Measurements from ENCODE around the gene SPRR2D. TPM values are rescaled to one million over a fixed set of nuclear protein-coding genes. Genes with fewer than 3 reads are reported as not detected.
A peak's percentile ranks its signal among the peaks of the same experiment; 100 is the strongest.

SPRR2D gene
- polyA plus RNA-seq, 6 donors from 2014 or later, result not detected

- H3K4me1 Mint-ChIP-seq, result no peaks in the 10 kb centered on the region
These were observed 42.4 kb downstream of the SPRR2D start for GRCh38 chr1:152998476-152998875.

DNA sequence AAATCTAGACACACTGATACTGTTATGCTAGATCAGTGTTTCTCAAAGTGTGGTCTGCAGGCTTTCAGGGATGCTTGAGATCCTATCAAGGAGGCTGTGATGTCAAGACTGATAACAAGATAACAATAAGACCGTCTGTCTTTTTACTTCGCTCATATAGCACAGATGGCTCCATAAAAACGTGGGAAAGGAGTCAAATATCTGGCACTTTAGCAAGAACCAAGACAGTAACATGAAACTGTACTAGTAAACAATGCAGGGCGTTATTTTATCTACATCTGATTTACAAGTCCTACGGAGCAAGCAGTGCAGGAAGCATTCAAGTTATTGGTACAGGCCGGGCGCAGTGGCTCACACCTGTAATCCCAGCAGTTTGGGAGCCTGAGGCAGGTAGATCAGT lies 43.0 kb downstream of the SPRR2D start:
- no peaks in the 10 kb centered on the region for H3K36me3 Mint-ChIP-seq
- peaks cover 24 to 46% (median 39%) of the 10 kb centered on the region in 3 donors for H3K27me3 Mint-ChIP-seq

More at GRCh38 chr1:152998476-152998875, 42.4 kb downstream of the SPRR2D start:
- Mint-ChIP-seq H3K27me3 (peaks cover 23 to 43% (median 39%) of the 10 kb centered on the region in 3 donors), H3K36me3 (no peaks in the 10 kb centered on the region), H3K4me3 (no peak overlapping the region), H3K27ac (peak overlapping the region in 1 of 6 donors; percentile 24), H3K9me3 (peaks cover 0 to 15% (median 8%) of the 10 kb centered on the region in 7 donors)
- ATAC-seq (ENCODE audit: low read depth in 2 of 2), result no peak
- no peak for DNase-seq

GRCh38 chr1:152996633-152997400 lies 44.1 kb downstream of the SPRR2D start:
- ATAC-seq (ENCODE audit: low read depth in 2 of 2), result no peak
- no peak overlapping the region for H3K4me3 Mint-ChIP-seq
- no peak for DNase-seq
- H3K27ac Mint-ChIP-seq, result peak overlapping the region in 1 of 6 donors; percentile 40
- H3K4me1 Mint-ChIP-seq, result no peaks in the 10 kb centered on the region
- no peaks in the 10 kb centered on the region for H3K36me3 Mint-ChIP-seq
- H3K9me3 Mint-ChIP-seq, result peaks cover 0 to 15% (median 8%) of the 10 kb centered on the region in 7 donors
- peaks cover 25 to 43% (median 32%) of the 10 kb centered on the region in 3 donors for H3K27me3 Mint-ChIP-seq

More for the DNA sequence above, 43.0 kb downstream of the SPRR2D start:
- Mint-ChIP-seq H3K4me3 (no peak overlapping the region), H3K27ac (no peak overlapping the region), H3K9me3 (peaks cover 0 to 15% (median 8%) of the 10 kb centered on the region in 7 donors), H3K4me1 (no peaks in the 10 kb centered on the region)
- ATAC-seq (ENCODE audit: low read depth in 2 of 2) (no peak), DNase-seq (no peak)

- Mint-ChIP-seq H3K4me3 (no peak overlapping the region), H3K9me3 (peaks cover 0 to 15% (median 8%) of the 10 kb centered on the region in 7 donors), H3K4me1 (no peaks in the 10 kb centered on the region), H3K36me3 (no peaks in the 10 kb centered on the region), H3K27ac (no peak overlapping the region), H3K27me3 (peaks cover 21 to 49% (median 32%) of the 10 kb centered on the region in 3 donors)
- DNase-seq (no peak), ATAC-seq (ENCODE audit: low read depth in 2 of 2) (no peak)
These were observed 45.1 kb downstream of the SPRR2D start for GRCh38 chr1:152995842-152996241.

- ATAC-seq (ENCODE audit: low read depth in 2 of 2) (no peak), DNase-seq (no peak)
- H3K27ac Mint-ChIP-seq, result no peak overlapping the region
- H3K36me3 Mint-ChIP-seq, result no peaks in the 10 kb centered on the region
- H3K4me3 Mint-ChIP-seq, result no peak overlapping the region
- peaks cover 0 to 15% (median 8%) of the 10 kb centered on the region in 7 donors for H3K9me3 Mint-ChIP-seq
- H3K27me3 Mint-ChIP-seq, result peaks cover 5 to 43% (median 23%) of the 10 kb centered on the region in 3 donors
- H3K4me1 Mint-ChIP-seq, result no peaks in the 10 kb centered on the region
These were observed 47.7 kb downstream of the SPRR2D start for GRCh38 chr1:152993186-152993585.

Other genes starting within 250 kb of the SPRR2D start
- not detected for gene LCE1D, start 244.4 kb downstream of the SPRR2D start, polyA plus RNA-seq (ENCODE audit: low read depth in 6 of 6)
- gene LCE1C, start 234.5 kb downstream of the SPRR2D start, polyA plus RNA-seq (ENCODE audit: low read depth in 6 of 6), result not detected
- not detected for gene LCE1B, start 229.1 kb downstream of the SPRR2D start, polyA plus RNA-seq (ENCODE audit: low read depth in 6 of 6)
- gene LCE1A, start 213.6 kb downstream of the SPRR2D start, polyA plus RNA-seq (ENCODE audit: low read depth in 6 of 6), result not detected
- not detected for gene LCE6A, start 198.3 kb downstream of the SPRR2D start, polyA plus RNA-seq (ENCODE audit: low read depth in 6 of 6)
- gene LCE7A, start 181.1 kb downstream of the SPRR2D start, polyA plus RNA-seq (ENCODE audit: low read depth in 6 of 6), result not detected
- gene SMCP, start 162.8 kb downstream of the SPRR2D start, polyA plus RNA-seq (ENCODE audit: low read depth in 6 of 6), result not detected
- not detected for gene IVL, start 132.6 kb downstream of the SPRR2D start, polyA plus RNA-seq (ENCODE audit: low read depth in 6 of 6)
- not detected for gene SPRR5, start 93.9 kb downstream of the SPRR2D start, polyA plus RNA-seq (ENCODE audit: low read depth in 6 of 6)
- not detected for gene SPRR4, start 70.5 kb downstream of the SPRR2D start, polyA plus RNA-seq (ENCODE audit: low read depth in 6 of 6)
- gene SPRR1A, start 57.0 kb downstream of the SPRR2D start, polyA plus RNA-seq (ENCODE audit: low read depth in 6 of 6), result not detected
- gene SPRR3, start 39.4 kb downstream of the SPRR2D start, polyA plus RNA-seq (ENCODE audit: low read depth in 6 of 6), result not detected
- not detected for gene SPRR1B, start 9.9 kb downstream of the SPRR2D start, polyA plus RNA-seq (ENCODE audit: low read depth in 6 of 6)
- not detected for gene SPRR2A, start 16.4 kb upstream of the SPRR2D start, polyA plus RNA-seq (ENCODE audit: low read depth in 6 of 6)
- not detected for gene SPRR2B, start 30.5 kb upstream of the SPRR2D start, polyA plus RNA-seq (ENCODE audit: low read depth in 6 of 6)
- not detected for gene SPRR2E, start 53.4 kb upstream of the SPRR2D start, polyA plus RNA-seq (ENCODE audit: low read depth in 6 of 6)
- not detected for gene SPRR2F, start 72.4 kb upstream of the SPRR2D start, polyA plus RNA-seq (ENCODE audit: low read depth in 6 of 6)
- gene SPRR2G, start 109.8 kb upstream of the SPRR2D start, polyA plus RNA-seq (ENCODE audit: low read depth in 6 of 6), result not detected
- not detected for gene LELP1, start 162.3 kb upstream of the SPRR2D start, polyA plus RNA-seq (ENCODE audit: low read depth in 6 of 6)
- gene PRR9, start 176.5 kb upstream of the SPRR2D start, polyA plus RNA-seq (ENCODE audit: low read depth in 6 of 6), result not detected
- not detected for gene LORICRIN, start 218.6 kb upstream of the SPRR2D start, polyA plus RNA-seq (ENCODE audit: low read depth in 6 of 6)

All from naive B cell (primary cell).